ENCODE results near the gene PON3.
"Not testable (repeated sequence)": the region's sequence is repeated elsewhere in the genome, so short reads cannot be mapped to it uniquely, and the experiment has no call there.

Gene PON3

GRCh38 chr7:95412075-95412474 lies 15.9 kb upstream of the PON3 start:
- DNase-seq (ENCODE audit: low read depth, low spot score) = no peak

- DNase-seq (ENCODE audit: low read depth, low spot score) = no peak
Measured at GRCh38 chr7:95411666-95412065, 15.5 kb upstream of the PON3 start.

DNA sequence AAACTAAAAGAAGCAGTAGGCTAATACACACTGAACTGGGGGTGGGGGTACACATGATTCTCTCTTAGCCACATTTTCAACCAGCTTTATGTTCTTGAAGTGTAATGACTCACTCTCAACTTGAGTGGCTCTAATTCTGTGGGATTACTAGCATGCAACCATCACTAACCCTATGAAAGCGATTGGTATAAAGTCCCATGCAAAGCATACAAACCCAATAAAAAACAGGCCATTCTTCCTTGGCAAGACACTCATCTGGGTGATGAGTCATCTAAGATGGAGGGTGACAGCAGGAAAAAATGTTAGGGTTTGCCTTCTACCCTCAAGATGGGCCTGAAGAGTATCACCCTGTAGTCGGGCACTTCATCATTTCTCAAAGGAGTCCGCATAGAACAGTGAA lies 14.9 kb upstream of the PON3 start:
- no peak for DNase-seq (ENCODE audit: low read depth, low spot score)

- no peak for DNase-seq (ENCODE audit: low read depth, low spot score)
Measured at GRCh38 chr7:95407751-95408150, 11.6 kb upstream of the PON3 start.

- DNase-seq (ENCODE audit: low read depth, low spot score) = no peak
Measured at GRCh38 chr7:95405800-95406199, 9.6 kb upstream of the PON3 start.

GRCh38 chr7:95405208-95405607 lies 9.0 kb upstream of the PON3 start:
- no peak for DNase-seq (ENCODE audit: low read depth, low spot score)

DNA sequence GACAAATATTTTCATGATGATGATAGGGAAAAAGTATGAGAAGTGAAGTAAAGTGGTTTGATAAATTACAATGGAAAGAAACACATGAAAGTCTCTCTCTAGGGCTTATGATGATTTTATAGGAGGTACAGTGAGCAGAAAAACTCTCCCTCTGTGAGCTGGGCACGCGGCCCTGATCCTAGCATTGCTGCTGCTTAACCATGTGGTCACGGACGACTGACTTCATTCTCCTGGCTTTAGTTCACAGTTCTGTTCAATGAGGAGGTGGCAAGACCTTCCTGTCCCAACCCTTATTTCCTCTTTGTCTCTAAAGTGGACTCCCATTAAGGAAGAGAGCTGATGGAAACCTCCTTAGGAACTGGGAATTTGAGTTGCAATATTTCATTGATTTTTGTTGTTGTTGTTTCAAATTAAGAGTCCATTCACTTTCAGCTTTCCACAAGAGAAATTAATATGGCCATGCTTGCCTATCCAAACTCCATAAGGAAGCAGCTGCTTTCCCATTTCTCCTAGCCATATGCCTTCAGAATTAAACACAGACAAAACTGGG lies 8.2 kb upstream of the PON3 start:
- no peak for DNase-seq (ENCODE audit: low read depth, low spot score)

DNA sequence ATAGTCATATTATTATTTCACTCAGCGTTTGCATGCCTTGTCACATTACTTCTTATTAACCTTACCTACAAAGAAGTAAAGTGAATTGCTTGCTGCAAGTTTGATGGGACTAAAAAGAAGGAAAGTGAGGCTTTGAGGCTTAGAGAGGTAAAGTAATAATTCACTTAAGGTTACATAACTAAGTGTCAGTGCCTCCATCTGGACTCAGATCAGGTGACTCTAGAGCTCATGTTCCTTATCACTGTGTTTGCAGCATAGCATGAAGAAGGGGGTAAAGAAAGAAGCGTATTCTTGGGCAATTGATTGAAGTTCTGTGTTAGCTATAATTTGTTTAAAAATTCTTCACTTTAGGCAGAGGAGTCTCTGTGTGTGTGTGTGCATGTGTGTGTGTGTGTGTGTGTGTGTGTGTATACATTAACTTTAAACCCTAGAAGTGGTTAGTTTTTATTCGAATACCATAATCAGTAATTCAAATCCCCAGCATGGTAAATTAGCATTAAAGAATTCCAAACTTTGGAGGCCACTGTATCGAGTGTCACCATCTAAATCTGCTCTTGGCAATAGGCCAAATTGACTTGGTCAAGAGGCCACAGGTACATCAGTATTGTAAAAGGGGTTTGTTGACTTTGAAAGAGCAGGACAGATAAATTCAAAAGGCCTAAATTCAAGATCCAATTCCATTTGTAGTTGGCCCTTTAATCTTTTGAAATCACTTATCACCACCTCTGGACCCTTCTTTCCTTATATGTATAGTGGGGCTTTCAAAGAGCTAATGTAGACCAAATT lies 2.2 kb upstream of the PON3 start:
- no peak for DNase-seq (ENCODE audit: low read depth, low spot score)

GRCh38 chr7:95397381-95397780 lies 1.2 kb upstream of the PON3 start:
- no peak for DNase-seq (ENCODE audit: low read depth, low spot score)

- no peak for DNase-seq (ENCODE audit: low read depth, low spot score)
Measured at GRCh38 chr7:95395755-95396135, 430 bp downstream of the PON3 start.

DNA sequence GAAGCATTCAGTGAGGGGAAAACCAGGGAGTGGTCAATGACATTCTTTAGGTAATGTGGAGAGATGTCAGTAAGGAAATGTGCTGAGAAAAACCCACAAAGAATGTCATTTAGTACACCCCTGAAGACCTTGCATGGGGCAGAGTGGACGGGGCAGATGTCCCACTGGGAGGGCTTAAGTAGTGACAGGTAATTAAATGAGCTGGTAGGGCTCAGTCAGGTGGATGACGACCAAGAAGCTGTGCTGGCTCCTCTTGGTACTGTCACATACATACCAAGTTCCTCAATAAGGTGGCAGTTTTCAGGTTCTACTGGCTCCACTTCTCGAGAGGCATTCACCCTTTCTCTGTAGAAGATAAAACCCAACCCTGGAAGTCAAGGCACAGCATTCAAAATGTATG lies 1.8 kb downstream of the PON3 start:
- no peak for DNase-seq (ENCODE audit: low read depth, low spot score)

DNA sequence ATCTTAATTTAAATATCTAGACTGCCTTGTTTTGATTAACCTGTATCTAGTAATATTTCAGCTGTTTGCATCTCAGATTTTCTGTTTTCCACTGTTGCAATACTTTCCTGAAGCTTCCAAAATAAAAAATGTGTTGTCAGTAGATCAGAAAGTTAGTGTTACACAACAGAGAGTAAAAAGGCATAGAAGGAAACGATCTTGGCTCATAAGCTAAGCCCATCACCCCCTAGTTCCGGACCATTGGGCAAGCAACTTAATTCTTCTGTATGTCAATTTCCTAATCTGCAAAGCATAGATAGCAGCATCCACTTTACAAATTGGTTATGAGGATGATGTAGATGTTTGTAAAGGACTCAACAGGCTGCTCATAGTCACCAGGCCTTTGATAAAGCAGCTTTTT lies 4.4 kb downstream of the PON3 start:
- no peak for DNase-seq (ENCODE audit: low read depth, low spot score)

DNA sequence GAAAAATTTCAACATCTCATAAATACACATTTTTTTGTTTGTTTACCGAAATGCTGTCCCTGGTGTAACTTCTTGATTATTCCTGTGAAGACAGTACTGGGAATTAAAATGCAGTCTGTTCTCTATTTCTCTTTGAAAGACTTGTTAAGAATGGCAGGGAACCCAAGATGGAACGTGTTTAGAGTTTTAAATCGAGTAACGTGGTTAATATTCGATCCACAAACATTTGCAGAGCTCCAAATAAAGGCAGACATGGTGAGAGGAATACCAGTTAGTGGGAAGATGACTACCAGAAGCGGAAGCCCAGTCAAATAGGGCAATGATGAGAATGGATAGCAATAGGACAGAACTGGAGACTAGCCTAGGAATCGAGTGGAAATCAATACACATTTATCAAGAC lies 6.7 kb downstream of the PON3 start:
- DNase-seq (ENCODE audit: low read depth, low spot score) = no peak

DNA sequence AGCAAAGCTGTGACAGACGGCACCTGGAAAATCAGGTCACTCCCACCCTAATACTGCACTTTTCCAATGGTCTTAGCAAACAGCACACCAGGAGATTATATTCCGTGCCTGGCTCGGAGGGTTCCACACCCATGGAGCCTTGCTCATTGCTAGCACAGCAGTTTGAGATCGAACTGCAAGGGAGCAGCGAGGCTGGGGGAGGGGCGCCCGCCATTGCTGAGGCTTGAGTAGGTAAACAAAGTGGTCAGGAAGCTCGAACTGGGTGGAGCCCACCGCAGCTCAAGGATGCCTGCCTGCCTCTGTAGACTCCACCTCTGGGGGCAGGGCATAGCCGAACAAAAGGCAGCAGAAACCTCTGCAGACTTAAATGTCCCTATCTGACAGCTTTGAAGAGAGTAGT lies 16.7 kb downstream of the PON3 start:
- not testable (repeated sequence) for DNase-seq (ENCODE audit: low read depth, low spot score)

GRCh38 chr7:95376632-95377400 lies 19.4 kb downstream of the PON3 start:
- DNase-seq (ENCODE audit: low read depth, low spot score) = no peak

- DNase-seq (ENCODE audit: low read depth, low spot score) = no peak
Measured at GRCh38 chr7:95375591-95376257, 20.5 kb downstream of the PON3 start.

DNA sequence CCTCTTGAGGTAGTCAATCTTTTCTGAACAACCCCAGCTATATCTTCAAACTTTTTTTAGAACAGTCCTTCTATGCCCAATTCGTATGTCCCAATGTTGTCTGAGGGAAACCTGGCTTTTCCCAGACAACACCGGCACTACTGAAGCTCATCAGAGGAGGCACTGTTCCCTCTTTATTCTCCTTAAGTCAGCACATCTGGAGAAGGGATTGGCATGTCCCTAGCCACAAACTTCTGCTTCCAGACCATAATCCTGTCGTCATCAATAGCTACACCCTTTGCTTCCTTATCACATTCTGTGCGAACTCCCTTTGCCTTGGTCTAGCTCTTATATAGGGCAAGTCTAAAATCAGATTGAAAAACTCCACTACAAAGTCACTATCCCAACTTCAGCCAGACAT lies 22.9 kb downstream of the PON3 start:
- DNase-seq (ENCODE audit: low read depth, low spot score) = no peak

DNA sequence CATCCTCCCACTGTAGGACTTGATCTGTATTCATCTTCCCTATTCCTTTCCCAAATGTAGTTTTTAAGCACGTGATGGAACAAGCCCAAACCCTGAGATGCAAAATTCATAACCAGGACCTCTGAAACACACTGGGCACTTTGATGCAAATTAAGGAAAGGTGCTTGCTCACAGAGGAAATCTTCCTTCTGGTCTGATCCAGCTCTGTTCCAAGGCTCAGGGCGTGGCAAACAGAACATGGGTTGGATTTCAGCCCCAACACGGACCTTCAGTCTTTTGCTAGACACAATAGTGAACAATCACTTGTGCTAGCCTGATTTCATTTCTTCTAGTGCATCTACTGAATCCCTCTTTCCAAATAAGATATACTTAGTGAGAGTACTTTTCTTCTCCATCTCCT lies 27.9 kb downstream of the PON3 start:
- no peak for DNase-seq (ENCODE audit: low read depth, low spot score)

GRCh38 chr7:95367606-95368005 lies 28.6 kb downstream of the PON3 start:
- no peak for DNase-seq (ENCODE audit: low read depth, low spot score)

GRCh38 chr7:95365151-95365550 lies 31.0 kb downstream of the PON3 start:
- no peak for DNase-seq (ENCODE audit: low read depth, low spot score)

DNA sequence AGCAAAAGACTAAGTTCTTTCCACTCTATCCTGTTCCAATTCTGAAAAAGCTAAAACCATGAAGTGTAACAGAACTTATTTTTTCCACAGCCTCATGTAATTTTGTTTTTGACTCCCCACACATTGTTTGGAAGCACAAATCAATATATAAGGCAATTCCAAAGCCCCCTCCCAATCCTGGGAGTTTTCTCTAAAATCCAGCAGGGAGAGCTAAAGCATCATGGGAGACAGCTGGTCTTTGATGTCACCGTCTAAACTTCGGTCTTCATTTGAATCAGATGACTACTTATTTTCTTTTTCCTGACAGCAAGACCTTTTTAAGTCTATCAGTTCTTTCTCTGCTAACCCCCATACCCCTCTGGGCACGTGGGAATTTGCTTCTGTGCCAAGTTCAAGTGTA lies 38.6 kb downstream of the PON3 start:
- no peak for DNase-seq (ENCODE audit: low read depth, low spot score)

GRCh38 chr7:95342642-95343307 lies 53.4 kb downstream of the PON3 start:
- no peak for DNase-seq (ENCODE audit: low read depth, low spot score)

All from activated CD4-positive, CD25-positive, alpha-beta regulatory T cell treated with anti-CD3 and anti-CD28 coated beads, Interleukin-2, amount 50 U/mL, for 16 hours (primary cell).